CD4-positive, alpha-beta T cell (primary cell): Measurements from ENCODE around the gene LPAR3. TPM values are rescaled to one million over a fixed set of nuclear protein-coding genes. Genes with fewer than 3 reads are reported as not detected.

Experiments
- ATAC-seq: fragments of 200-7000 bp; cut with Tn5 transposase; one replicate; pipeline ENCODE4 v1.10.0; 2022; ENCODE audit warnings: mild to moderate bottlenecking; ENCODE audit not compliant: poor library complexity
- CTCF ChIA-PET: fragments of 350-600 bp; sonication (Branson Sonifier 250); formaldehyde crosslinking; loops from one replicate; lab custom pipeline; 2021; ENCODE audit warnings: antibody characterized with exemption, inconsistent platforms; lab: Charles Lee
- POLR2A ChIA-PET: fragments of 350-600 bp; sonication (Branson Sonifier 250); formaldehyde crosslinking; loops from one replicate; lab custom pipeline; 2021; ENCODE audit warnings: antibody characterized with exemption, inconsistent platforms; lab: Charles Lee
- DNase-seq, 14 experiments: peaks; one replicate each; pipeline ENCODE4 v3.0.0-alpha.2; 2013 to 2020; ENCODE audit warnings: mixed read lengths in 2 of 14
- H3K27ac ChIP-seq, 2 donors: one replicate each; pipeline versions ENCODE4 v1.5.1 to v1.7.0; 2013; ENCODE audit warnings: low read length in 2 of 2, low read depth in 1 of 2, mild to moderate bottlenecking in 1 of 2
- H3K27me3 ChIP-seq, 2 experiments: 1 replicate in 1 of 2; 2 replicates in 1 of 2; pipeline versions ENCODE4 v1.6.1 to v1.7.0; 2013; ENCODE audit warnings: low read length in 2 of 2, control low read depth in 1 of 2, mild to moderate bottlenecking in 1 of 2, moderate library complexity in 1 of 2; ENCODE audit not compliant: insufficient read depth in 2 of 2, control insufficient read depth in 1 of 2
- H3K36me3 ChIP-seq: one replicate; pipeline ENCODE4 v1.6.1; 2013; ENCODE audit warnings: low read length, control low read depth; ENCODE audit not compliant: insufficient read depth
- H3K4me1 ChIP-seq: one replicate; pipeline ENCODE4 v1.6.1; 2013; ENCODE audit warnings: low read length, control low read depth; ENCODE audit not compliant: insufficient read depth
- H3K4me3 ChIP-seq: one replicate; pipeline ENCODE4 v1.5.1; 2013; ENCODE audit warnings: mild to moderate bottlenecking, low read length, moderate library complexity
- H3K9me3 ChIP-seq, 2 experiments: 1 replicate in 1 of 2; 2 replicates in 1 of 2; pipeline versions ENCODE4 v1.6.1 to v1.7.0; 2013; ENCODE audit warnings: low read length in 2 of 2, mild to moderate bottlenecking in 2 of 2, control low read depth in 1 of 2, moderate library complexity in 1 of 2; ENCODE audit not compliant: control insufficient read depth in 1 of 2, insufficient read depth in 1 of 2
- H3K27ac Mint-ChIP-seq: one replicate; pipeline ENCODE4 v1.8.0; 2020; ENCODE audit warnings: mixed read lengths
- H3K27me3 Mint-ChIP-seq: one replicate; pipeline ENCODE4 v1.8.0; 2021; ENCODE audit warnings: mixed read lengths
- H3K36me3 Mint-ChIP-seq: one replicate; pipeline ENCODE4 v1.8.0; 2021; ENCODE audit warnings: low read depth, mixed read lengths
- H3K4me1 Mint-ChIP-seq: one replicate; pipeline ENCODE4 v1.8.0; 2021; ENCODE audit warnings: low read depth, mixed read lengths
- H3K4me3 Mint-ChIP-seq: one replicate; pipeline ENCODE4 v1.8.0; 2020; ENCODE audit warnings: mild to moderate bottlenecking, mixed read lengths
- H3K9me3 Mint-ChIP-seq: one replicate; pipeline ENCODE4 v1.8.0; 2020; ENCODE audit warnings: mixed read lengths
- intact Hi-C, 2 experiments: fragments of 100-400 bp; cut with DNase I in 1 of 2; cut with micrococcal nuclease in 1 of 2; formaldehyde crosslinking; loops; one replicate each; pipeline versions ENCODE4 v1.15.1 to v1.9.0; 2023 to 2025; cut with DNase I, micrococcal nuclease
- total RNA-seq, 174 experiments: library from RNA in 2 of 174; stranded (reverse) in 2 of 174; gene quantifications; one replicate each; pipeline ENCODE4 v1.2.3 and lab custom pipeline; 2021 to 2026
- TF ChIP-seq, protein P1 (sequence below): fragments of 200-600 bp; IDR thresholded peaks from one replicate; pipeline ENCODE4 v1.8.0; 2022; ENCODE audit warnings: antibody characterized with exemption, mild to moderate bottlenecking

The LPAR3 gene
- total RNA-seq, 2 experiments from 2014 or later: 0.25 to 0.87 TPM

- no peaks in the 10 kb centered on the region for H3K27me3 Mint-ChIP-seq
- Histone ChIP-seq H3K4me1 (peaks cover 12% of the 10 kb centered on the region), H3K4me3 (no peak overlapping the region), H3K9me3 (no peaks in the 10 kb centered on the region), H3K36me3 (no peaks in the 10 kb centered on the region), H3K27me3 (no peaks in the 10 kb centered on the region), H3K27ac (no peak overlapping the region)
- CTCF ChIA-PET: no interaction called here
- no peaks in the 10 kb centered on the region for H3K9me3 Mint-ChIP-seq
- TF ChIP-seq, protein P1, sequence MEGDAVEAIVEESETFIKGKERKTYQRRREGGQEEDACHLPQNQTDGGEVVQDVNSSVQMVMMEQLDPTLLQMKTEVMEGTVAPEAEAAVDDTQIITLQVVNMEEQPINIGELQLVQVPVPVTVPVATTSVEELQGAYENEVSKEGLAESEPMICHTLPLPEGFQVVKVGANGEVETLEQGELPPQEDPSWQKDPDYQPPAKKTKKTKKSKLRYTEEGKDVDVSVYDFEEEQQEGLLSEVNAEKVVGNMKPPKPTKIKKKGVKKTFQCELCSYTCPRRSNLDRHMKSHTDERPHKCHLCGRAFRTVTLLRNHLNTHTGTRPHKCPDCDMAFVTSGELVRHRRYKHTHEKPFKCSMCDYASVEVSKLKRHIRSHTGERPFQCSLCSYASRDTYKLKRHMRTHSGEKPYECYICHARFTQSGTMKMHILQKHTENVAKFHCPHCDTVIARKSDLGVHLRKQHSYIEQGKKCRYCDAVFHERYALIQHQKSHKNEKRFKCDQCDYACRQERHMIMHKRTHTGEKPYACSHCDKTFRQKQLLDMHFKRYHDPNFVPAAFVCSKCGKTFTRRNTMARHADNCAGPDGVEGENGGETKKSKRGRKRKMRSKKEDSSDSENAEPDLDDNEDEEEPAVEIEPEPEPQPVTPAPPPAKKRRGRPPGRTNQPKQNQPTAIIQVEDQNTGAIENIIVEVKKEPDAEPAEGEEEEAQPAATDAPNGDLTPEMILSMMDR: no peak
- H3K36me3 Mint-ChIP-seq: no peaks in the 10 kb centered on the region
- no peak for ATAC-seq
- peaks cover 23% of the 10 kb centered on the region for H3K4me1 Mint-ChIP-seq
- intact Hi-C loops: loop anchor here in 1 of 2 experiments (10.0 kb wide), 2 partner anchors 308 to 638 kb away; no protein-coding TSS in a partner anchor
- H3K4me3 Mint-ChIP-seq: no peak overlapping the region
- POLR2A ChIA-PET: interaction anchor here (1.7 kb wide), 1 partner anchor 12 kb away, joined by 3 read pairs; no protein-coding TSS in a partner anchor
- no peak for DNase-seq
- H3K27ac Mint-ChIP-seq: no peak overlapping the region
These were observed 40.1 kb upstream of the LPAR3 start for GRCh38 chr1:84933011-84933611.

DNA sequence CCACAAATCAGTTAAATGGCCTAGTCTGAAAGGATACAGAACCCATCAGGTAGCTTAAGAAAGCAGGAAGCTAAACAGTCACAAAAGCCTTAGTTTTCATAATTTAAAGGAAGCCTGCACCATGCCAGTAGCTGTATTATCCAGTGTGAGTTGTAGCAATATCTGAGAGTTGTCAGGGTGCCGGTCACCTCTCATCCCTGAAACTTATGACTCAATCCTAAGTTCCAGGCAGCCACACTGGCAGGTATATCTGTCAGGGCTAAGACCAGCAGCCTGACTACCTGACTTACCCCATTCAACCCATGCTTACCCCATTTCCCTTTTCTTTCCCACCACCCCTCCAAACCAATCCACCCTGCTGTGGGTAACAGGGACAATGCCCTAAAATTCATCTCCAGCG lies 37.8 kb upstream of the LPAR3 start:
- intact Hi-C loops: loop anchor here in 1 of 2 experiments (10.0 kb wide), 2 partner anchors 306 to 636 kb away; no protein-coding TSS in a partner anchor
- ChIA-PET CTCF (interaction anchor here (1.5 kb wide), 1 partner anchor 14 kb away, joined by 4 read pairs; no protein-coding TSS in a partner anchor), POLR2A (no interaction called here)
- no peak overlapping the region for H3K4me3 ChIP-seq
- H3K27me3 ChIP-seq: no peaks in the 10 kb centered on the region
- H3K4me1 ChIP-seq: peaks cover 8% of the 10 kb centered on the region
- TF ChIP-seq, protein P1: no peak
- Mint-ChIP-seq H3K4me3 (no peak overlapping the region), H3K4me1 (peaks cover 23% of the 10 kb centered on the region), H3K27ac (no peak overlapping the region), H3K27me3 (no peaks in the 10 kb centered on the region), H3K36me3 (no peaks in the 10 kb centered on the region), H3K9me3 (no peaks in the 10 kb centered on the region)
- H3K36me3 ChIP-seq: no peaks in the 10 kb centered on the region
- no peak overlapping the region for H3K27ac ChIP-seq
- H3K9me3 ChIP-seq: no peaks in the 10 kb centered on the region
- ATAC-seq: no peak
- DNase-seq: no peak

GRCh38 chr1:84930329-84930728 lies 37.3 kb upstream of the LPAR3 start:
- POLR2A ChIA-PET: no interaction called here
- TF ChIP-seq, protein P1: no peak
- Histone ChIP-seq H3K27ac (no peak overlapping the region), H3K27me3 (no peaks in the 10 kb centered on the region), H3K4me3 (no peak overlapping the region), H3K9me3 (no peaks in the 10 kb centered on the region), H3K36me3 (no peaks in the 10 kb centered on the region), H3K4me1 (peaks cover 8% of the 10 kb centered on the region)
- CTCF ChIA-PET: no interaction called here
- H3K27me3 Mint-ChIP-seq: no peaks in the 10 kb centered on the region
- no peak overlapping the region for H3K4me3 Mint-ChIP-seq
- H3K9me3 Mint-ChIP-seq: no peaks in the 10 kb centered on the region
- DNase-seq (peak in 3 of 14 experiments; percentile 25 to 33 (median 32)), ATAC-seq (peak; percentile 58)
- intact Hi-C loops: loop anchor here in 1 of 2 experiments (10.0 kb wide), 2 partner anchors 306 to 636 kb away; no protein-coding TSS in a partner anchor
- no peaks in the 10 kb centered on the region for H3K36me3 Mint-ChIP-seq
- no peak overlapping the region for H3K27ac Mint-ChIP-seq
- H3K4me1 Mint-ChIP-seq: peaks cover 23% of the 10 kb centered on the region
